Endothelial cell of umbilical vein (primary cell): ENCODE measurements around the gene MED12L. TPM values are rescaled to one million over a fixed set of nuclear protein-coding genes. Genes with fewer than 3 reads are reported as not detected.

ENCODE experiments used
- BruUV-seq: library from RNA; stranded (reverse); fragments of 400-500 nt; replicated peaks from 2 replicates; lab custom pipeline; 2021; lab: Mats Ljungman, UMichigan
- CTCF ChIA-PET: fragments of 300-600, 350-600 bp; sonication (Branson Sonifier 250); formaldehyde crosslinking; loops from one replicate; lab custom pipeline; 2021; ENCODE audit warnings: antibody characterized with exemption, inconsistent platforms; lab: Charles Lee
- POLR2A ChIA-PET: fragments of 300-600, 350-600 bp; sonication (Branson Sonifier 250); formaldehyde crosslinking; loops from one replicate; lab custom pipeline; 2021; ENCODE audit warnings: antibody characterized with exemption, inconsistent platforms; lab: Charles Lee
- DNase-seq: peaks from one replicate; pipeline ENCODE4 v3.0.0-alpha.2; 2011; ENCODE audit warnings: low read depth, low spot score
- FAIRE-seq: peaks from 2 replicates; lab custom pipeline; 2011; peaks lifted over from hg19 to GRCh38; lab: Jason Lieb, UNC
- H2AFZ ChIP-seq: 2 replicates; pipeline ENCODE4 v1.6.0; 2012; ENCODE audit warnings: low read depth, low read length, control low read depth, inconsistent platforms
- H3K27ac ChIP-seq: 2 replicates; pipeline ENCODE4 v1.5.1; 2011; ENCODE audit warnings: low read depth, mild to moderate bottlenecking, control low read depth, low read length, moderate library complexity; ENCODE audit not compliant: insufficient read depth
- H3K27me3 ChIP-seq, 2 experiments: 2 replicates each; pipeline versions ENCODE4 v1.6.0 to v1.6.1; 2011; ENCODE audit warnings: low read length in 2 of 2, mixed read lengths in 1 of 2; ENCODE audit not compliant: control insufficient read depth in 2 of 2, insufficient read depth in 2 of 2
- H3K36me3 ChIP-seq, 2 experiments: 2 replicates in 1 of 2; 3 replicates in 1 of 2; pipeline ENCODE4 v1.5.1; 2011; ENCODE audit warnings: low read length in 2 of 2, mild to moderate bottlenecking in 1 of 2, moderate library complexity in 1 of 2; ENCODE audit not compliant: control insufficient read depth in 2 of 2, insufficient read depth in 2 of 2; ENCODE audit errors: extremely low read depth in 1 of 2
- H3K4me1 ChIP-seq: 3 replicates; pipeline ENCODE4 v1.5.1; 2011; ENCODE audit warnings: mild to moderate bottlenecking, low read length; ENCODE audit not compliant: control insufficient read depth, insufficient read depth; ENCODE audit errors: extremely low read depth
- H3K4me2 ChIP-seq: 2 replicates; pipeline ENCODE4 v1.6.1; 2011; ENCODE audit warnings: low read length, control low read depth, mixed read lengths; ENCODE audit not compliant: insufficient read depth
- H3K4me3 ChIP-seq, 3 experiments: fragments of 200-600 bp in 1 of 3; sonication (generic), shearing (Covaris generic) in 1 of 3; replicated peaks in 1 of 3; 2 replicates each; pipeline ENCODE4 v1.5.1; 2011 to 2016; ENCODE audit warnings: control low read depth in 3 of 3, low read length in 3 of 3, mild to moderate bottlenecking in 2 of 3, inconsistent platforms in 1 of 3, low read depth in 1 of 3, moderate library complexity in 1 of 3; ENCODE audit not compliant: insufficient read depth in 1 of 3
- H3K79me2 ChIP-seq: 2 replicates; pipeline ENCODE4 v1.6.0; 2012; ENCODE audit warnings: low read length, inconsistent platforms; ENCODE audit not compliant: control insufficient read depth, insufficient read depth
- H3K9ac ChIP-seq: replicated peaks from 2 replicates; pipeline ENCODE3; 2011; ENCODE audit warnings: low read length, control low read depth; ENCODE audit not compliant: insufficient read depth; ENCODE audit errors: extremely low read depth
- H3K9me1 ChIP-seq: replicated peaks from 3 replicates; pipeline ENCODE4 v1.6.0; 2011; ENCODE audit warnings: mild to moderate bottlenecking, low read length; ENCODE audit not compliant: control insufficient read depth, insufficient read depth; ENCODE audit errors: extremely low read depth
- H3K9me3 ChIP-seq: replicated peaks from 2 replicates; pipeline ENCODE4 v1.5.1; 2012; ENCODE audit warnings: low read length, inconsistent platforms; ENCODE audit not compliant: control insufficient read depth, insufficient read depth
- H4K20me1 ChIP-seq: replicated peaks from 2 replicates; pipeline ENCODE3; 2011; ENCODE audit warnings: mild to moderate bottlenecking, low read length; ENCODE audit not compliant: control insufficient read depth, insufficient read depth; ENCODE audit errors: extremely low read depth
- EZH2 ChIP-seq: IDR thresholded peaks from 2 replicates; pipeline ENCODE4 v1.6.1; 2012; ENCODE audit warnings: borderline replicate concordance, low read depth, mild to moderate bottlenecking, moderate library complexity, low read length, inconsistent platforms; ENCODE audit not compliant: severe bottlenecking
- FOS ChIP-seq: IDR thresholded peaks from 2 replicates; pipeline ENCODE4 v1.6.1; 2011; ENCODE audit warnings: mild to moderate bottlenecking, low read length, moderate library complexity, borderline replicate concordance; ENCODE audit not compliant: insufficient read depth
- GATA2 ChIP-seq: IDR thresholded peaks from 2 replicates; pipeline ENCODE4 v1.7.0; 2011; ENCODE audit warnings: low read depth, mild to moderate bottlenecking, moderate library complexity, mixed read lengths, low read length; ENCODE audit not compliant: insufficient read length, insufficient read depth
- JUN ChIP-seq: IDR thresholded peaks from 2 replicates; pipeline ENCODE4 v1.6.1; 2011; ENCODE audit warnings: borderline replicate concordance, low read depth; ENCODE audit not compliant: insufficient read length, insufficient read depth
- MYC ChIP-seq: IDR thresholded peaks from one replicate; pipeline ENCODE4 v1.6.1; 2011; ENCODE audit warnings: mild to moderate bottlenecking, low read depth, low read length
- POLR2A ChIP-seq: IDR thresholded peaks from 2 replicates; pipeline ENCODE4 v1.6.1; 2012; ENCODE audit warnings: low read depth, mild to moderate bottlenecking, control low read depth, low read length
- POLR2AphosphoS5 ChIP-seq: IDR thresholded peaks from 2 replicates; pipeline ENCODE4 v1.6.1; 2012; ENCODE audit warnings: low read depth, mild to moderate bottlenecking, control low read depth, low read length, moderate library complexity; ENCODE audit not compliant: insufficient read depth
- dilution Hi-C: fragments of 300-500 bp; cut with MboI; formaldehyde crosslinking; loops from one replicate; pipeline ENCODE4 v1.15.0; 2019; ENCODE audit warnings: low sequenced_read_pairs; ENCODE audit not compliant: extremely low pct_ligation_motif_present
- intact Hi-C: fragments of 100-400 bp; cut with micrococcal nuclease; formaldehyde crosslinking; loops from one replicate; pipeline ENCODE4 v1.10.0; 2022
- polyA plus RNA-seq, 4 experiments: library from polyadenylated mRNA; depleted of rRNA in 3 of 4; stranded (reverse) in 3 of 4; unstranded in 1 of 4; fragments of >200 nt; gene quantifications; 2 replicates each; pipeline versions ENCODE4 v1.2.1 to v1.2.3, GENCODE V29; 2011 to 2012; ENCODE audit warnings: missing spikeins in 1 of 4
- total RNA-seq: library from RNA; stranded (reverse); gene quantifications from 2 replicates; pipeline ENCODE4 v1.2.3, GENCODE V29; 2021
- TF ChIP-seq, protein P1 (sequence below), 2 donors: IDR thresholded peaks; 1 replicate in 1 of 2; 2 replicates in 1 of 2; pipeline ENCODE4 v1.5.1; 2011; ENCODE audit warnings: low read length in 2 of 2, mild to moderate bottlenecking in 2 of 2, moderate library complexity in 2 of 2, control low read depth in 1 of 2, inconsistent platforms in 1 of 2, low read depth in 1 of 2; ENCODE audit not compliant: insufficient read depth in 1 of 2; ENCODE audit errors: extremely low read depth in 1 of 2
- TF ChIP-seq, protein P2 (sequence below): IDR thresholded peaks from 2 replicates; pipeline ENCODE4 v1.6.1; 2011; ENCODE audit not compliant: insufficient read depth, insufficient read length

MED12L gene
- total and polyA plus RNA-seq, 2 donors (not counting 3 experiments of a cell fraction or from before 2014, with no cell fraction given) = 0.03 to 0.27 TPM

DNA sequence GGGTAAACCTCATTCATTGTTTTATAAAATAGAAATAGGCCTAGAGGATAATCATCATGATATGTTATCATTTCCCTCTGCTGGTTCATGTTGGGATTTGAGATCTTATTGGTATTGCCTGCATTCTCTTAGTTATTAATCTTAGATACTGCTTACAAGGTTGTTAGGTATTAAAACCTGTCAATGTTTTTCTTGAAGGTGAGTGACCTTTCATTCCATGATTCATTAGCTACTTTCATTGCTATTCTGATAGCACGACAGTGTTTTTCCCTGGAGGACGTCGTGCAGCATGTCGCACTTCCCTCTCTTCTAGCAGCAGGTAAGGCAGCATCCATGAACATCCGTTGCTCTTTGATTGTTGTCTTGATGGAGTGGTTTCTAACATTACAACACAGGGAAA lies 282.0 kb downstream of the MED12L start:
- ChIA-PET POLR2A (no interaction called here), CTCF (interaction anchor here (0.6 to 1.3 kb wide), 3 partner anchors 12 to 1218 kb away, joined by 4 to 6 read pairs (median 5); no protein-coding TSS in a partner anchor)
- Histone ChIP-seq H4K20me1 (no peaks in the 10 kb centered on the region), H2AFZ (no peak overlapping the region), H3K36me3 (no peaks in the 10 kb centered on the region), H3K9me1 (no peaks in the 10 kb centered on the region), H3K9ac (no peak overlapping the region), H3K4me2 (no peak overlapping the region), H3K27me3 (no peaks in the 10 kb centered on the region), H3K4me3 (no peak overlapping the region), H3K9me3 (no peaks in the 10 kb centered on the region), H3K4me1 (no peaks in the 10 kb centered on the region), H3K79me2 (no peaks in the 10 kb centered on the region), H3K27ac (no peak overlapping the region)
- intact Hi-C loops (no loop called here), dilution Hi-C loops (no loop called here)
- DNase-seq (no peak), FAIRE-seq (no peak)
- BruUV-seq = no TSS peak
- TF ChIP-seq EZH2 = no peak
- TF ChIP-seq POLR2A = no peak
- no peak for TF ChIP-seq FOS
- no peak for TF ChIP-seq GATA2
- TF ChIP-seq, protein P1, sequence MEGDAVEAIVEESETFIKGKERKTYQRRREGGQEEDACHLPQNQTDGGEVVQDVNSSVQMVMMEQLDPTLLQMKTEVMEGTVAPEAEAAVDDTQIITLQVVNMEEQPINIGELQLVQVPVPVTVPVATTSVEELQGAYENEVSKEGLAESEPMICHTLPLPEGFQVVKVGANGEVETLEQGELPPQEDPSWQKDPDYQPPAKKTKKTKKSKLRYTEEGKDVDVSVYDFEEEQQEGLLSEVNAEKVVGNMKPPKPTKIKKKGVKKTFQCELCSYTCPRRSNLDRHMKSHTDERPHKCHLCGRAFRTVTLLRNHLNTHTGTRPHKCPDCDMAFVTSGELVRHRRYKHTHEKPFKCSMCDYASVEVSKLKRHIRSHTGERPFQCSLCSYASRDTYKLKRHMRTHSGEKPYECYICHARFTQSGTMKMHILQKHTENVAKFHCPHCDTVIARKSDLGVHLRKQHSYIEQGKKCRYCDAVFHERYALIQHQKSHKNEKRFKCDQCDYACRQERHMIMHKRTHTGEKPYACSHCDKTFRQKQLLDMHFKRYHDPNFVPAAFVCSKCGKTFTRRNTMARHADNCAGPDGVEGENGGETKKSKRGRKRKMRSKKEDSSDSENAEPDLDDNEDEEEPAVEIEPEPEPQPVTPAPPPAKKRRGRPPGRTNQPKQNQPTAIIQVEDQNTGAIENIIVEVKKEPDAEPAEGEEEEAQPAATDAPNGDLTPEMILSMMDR (IDR thresholded peaks at IDR 0.05; ENCODE audit: extremely low read depth in 1 of 2, insufficient read depth in 1 of 2, low read depth in 1 of 2, low read length in 2 of 2) = no peak
- TF ChIP-seq JUN = no peak
- no peak for TF ChIP-seq POLR2AphosphoS5
- TF ChIP-seq MYC = no peak
- TF ChIP-seq, protein P2, sequence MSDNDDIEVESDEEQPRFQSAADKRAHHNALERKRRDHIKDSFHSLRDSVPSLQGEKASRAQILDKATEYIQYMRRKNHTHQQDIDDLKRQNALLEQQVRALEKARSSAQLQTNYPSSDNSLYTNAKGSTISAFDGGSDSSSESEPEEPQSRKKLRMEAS = no peak
